Peyer's patch (tissue), 4 donors: Measurements from ENCODE around the gene NNMT.

ENCODE experiments used
- POLR2A ChIP-seq, 2 donors: fragments of 450-650 bp; IDR thresholded peaks; one replicate each; pipeline ENCODE4 v1.5.1; 2017; ENCODE audit warnings: antibody characterized with exemption in 2 of 2, mild to moderate bottlenecking in 2 of 2, moderate library complexity in 2 of 2
- TF ChIP-seq, protein P1 (sequence below), 6 experiments: fragments of 450-650 bp in 4 of 6; fragments of 200-600 bp in 2 of 6; sonication (generic) in 1 of 6; IDR thresholded peaks; one replicate each; pipeline ENCODE4 v1.5.1; 2017 to 2019; ENCODE audit warnings: antibody characterized with exemption in 6 of 6, mild to moderate bottlenecking in 3 of 6, moderate library complexity in 1 of 6

DNA sequence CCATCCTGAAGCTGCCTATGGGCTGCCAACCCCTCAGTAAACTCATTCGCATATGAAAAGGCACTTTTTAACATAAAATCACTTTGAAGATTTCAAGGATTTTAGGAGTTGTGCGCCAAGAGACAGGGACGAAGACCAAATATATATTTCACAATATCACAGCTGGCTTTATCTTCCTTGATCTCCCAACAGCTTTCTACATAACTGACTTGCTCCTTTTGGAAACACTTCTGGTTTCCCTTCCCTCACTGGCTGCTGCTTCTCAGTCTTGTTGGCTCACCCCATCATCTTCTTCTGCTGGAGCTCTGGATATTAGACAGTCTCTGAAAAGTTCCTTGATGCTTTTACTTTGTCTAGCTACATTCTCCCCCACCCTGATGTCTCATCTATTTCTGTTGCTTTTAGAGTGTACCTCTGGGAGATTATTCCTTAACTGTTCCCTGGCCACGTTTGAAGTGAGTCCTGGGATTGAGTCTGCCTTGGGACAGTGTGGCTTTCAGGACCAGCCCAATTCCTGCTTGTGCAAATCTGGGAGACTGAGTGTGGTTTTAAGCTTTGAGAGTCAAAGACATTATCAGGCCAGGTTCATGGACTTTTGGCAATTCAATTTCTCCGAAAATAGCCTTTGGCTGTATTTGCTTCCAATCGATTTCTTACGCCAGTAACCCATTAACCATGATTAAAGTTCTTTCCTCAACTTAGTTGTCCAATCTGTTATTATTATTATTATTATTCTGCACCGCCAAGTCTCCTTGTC is 30.9 kb upstream of the NNMT start:
- TF ChIP-seq, protein P1, sequence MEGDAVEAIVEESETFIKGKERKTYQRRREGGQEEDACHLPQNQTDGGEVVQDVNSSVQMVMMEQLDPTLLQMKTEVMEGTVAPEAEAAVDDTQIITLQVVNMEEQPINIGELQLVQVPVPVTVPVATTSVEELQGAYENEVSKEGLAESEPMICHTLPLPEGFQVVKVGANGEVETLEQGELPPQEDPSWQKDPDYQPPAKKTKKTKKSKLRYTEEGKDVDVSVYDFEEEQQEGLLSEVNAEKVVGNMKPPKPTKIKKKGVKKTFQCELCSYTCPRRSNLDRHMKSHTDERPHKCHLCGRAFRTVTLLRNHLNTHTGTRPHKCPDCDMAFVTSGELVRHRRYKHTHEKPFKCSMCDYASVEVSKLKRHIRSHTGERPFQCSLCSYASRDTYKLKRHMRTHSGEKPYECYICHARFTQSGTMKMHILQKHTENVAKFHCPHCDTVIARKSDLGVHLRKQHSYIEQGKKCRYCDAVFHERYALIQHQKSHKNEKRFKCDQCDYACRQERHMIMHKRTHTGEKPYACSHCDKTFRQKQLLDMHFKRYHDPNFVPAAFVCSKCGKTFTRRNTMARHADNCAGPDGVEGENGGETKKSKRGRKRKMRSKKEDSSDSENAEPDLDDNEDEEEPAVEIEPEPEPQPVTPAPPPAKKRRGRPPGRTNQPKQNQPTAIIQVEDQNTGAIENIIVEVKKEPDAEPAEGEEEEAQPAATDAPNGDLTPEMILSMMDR (IDR thresholded peaks at IDR 0.05), result no peak
- TF ChIP-seq POLR2A (IDR thresholded peaks at IDR 0.05), result no peak
